GM18520 (cell line): ENCODE data around the gene IL13RA1.
A peak's percentile ranks its signal among the peaks of the same experiment; 100 is the strongest.
"Not testable (repeated sequence)": the region's sequence is repeated elsewhere in the genome, so short reads cannot be mapped to it uniquely, and the experiment has no call there.

ENCODE experiments used
- ATAC-seq: cut with Tn5 transposase; IDR thresholded peaks from one replicate; pipeline ENCODE4 v1.9.1; 2021; ENCODE audit not compliant: unreplicated experiment

IL13RA1 gene

DNA sequence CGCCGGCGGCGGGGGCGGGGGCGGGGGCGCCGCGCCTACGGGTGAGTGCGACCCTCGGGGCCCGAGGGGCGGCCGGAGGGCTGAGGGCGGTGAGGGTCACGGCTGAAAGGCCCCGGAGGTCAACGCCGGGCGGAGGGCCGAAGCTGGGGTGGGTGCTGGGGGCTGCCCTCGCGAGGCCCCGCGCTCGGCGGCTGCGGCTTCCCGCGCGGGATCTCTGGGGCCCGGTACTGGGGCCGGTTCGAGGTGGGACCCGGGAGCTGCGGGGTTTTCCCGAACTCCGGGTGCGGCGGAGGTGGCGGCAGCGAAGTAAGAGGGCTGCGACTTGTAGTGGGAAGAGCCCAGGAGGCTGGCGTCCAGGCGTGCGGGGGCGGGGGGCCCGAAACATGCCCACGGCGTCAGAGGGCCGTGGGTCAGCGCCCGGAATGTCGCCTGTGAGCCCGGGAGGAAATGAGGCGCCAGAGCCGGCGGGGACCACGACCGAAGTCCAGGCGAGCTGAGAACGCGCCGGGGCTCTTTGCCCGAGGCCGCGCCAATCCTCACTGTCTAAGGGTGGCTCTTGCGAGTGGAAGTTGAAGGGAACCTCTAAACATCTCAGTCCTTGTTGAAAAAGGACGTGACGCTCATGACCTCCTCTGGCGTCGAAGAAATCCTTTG lies 407 bp downstream of the IL13RA1 start:
- ATAC-seq = no peak

DNA sequence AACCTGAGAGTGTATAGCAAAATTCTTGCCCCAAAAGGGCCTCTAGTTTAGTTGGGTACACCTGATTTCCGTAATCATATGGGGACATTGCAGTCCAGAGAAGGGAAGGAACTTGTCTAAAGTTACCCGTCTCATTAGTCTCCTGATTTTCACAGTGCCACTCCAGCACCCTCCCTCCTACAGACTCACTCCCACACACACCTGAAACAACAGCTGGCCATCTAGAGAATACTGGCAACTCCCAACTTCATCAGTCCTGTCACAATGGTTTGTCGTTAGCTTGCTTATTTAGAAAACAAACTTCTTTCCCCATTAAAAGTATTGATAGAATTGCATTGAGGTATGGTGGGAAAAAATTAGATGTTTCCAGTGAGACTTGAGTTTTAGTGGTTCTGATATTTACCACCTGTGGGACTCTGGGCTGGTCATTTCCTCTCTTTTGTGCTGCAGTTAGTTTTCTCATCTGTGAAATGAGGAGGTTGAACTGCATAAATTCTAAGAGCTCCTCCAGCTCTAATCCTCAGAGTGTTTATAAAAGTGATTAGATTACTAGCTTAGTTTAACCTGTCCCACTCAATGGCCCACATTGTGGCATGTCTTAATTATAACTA lies 1.7 kb downstream of the IL13RA1 start:
- no peak for ATAC-seq

DNA sequence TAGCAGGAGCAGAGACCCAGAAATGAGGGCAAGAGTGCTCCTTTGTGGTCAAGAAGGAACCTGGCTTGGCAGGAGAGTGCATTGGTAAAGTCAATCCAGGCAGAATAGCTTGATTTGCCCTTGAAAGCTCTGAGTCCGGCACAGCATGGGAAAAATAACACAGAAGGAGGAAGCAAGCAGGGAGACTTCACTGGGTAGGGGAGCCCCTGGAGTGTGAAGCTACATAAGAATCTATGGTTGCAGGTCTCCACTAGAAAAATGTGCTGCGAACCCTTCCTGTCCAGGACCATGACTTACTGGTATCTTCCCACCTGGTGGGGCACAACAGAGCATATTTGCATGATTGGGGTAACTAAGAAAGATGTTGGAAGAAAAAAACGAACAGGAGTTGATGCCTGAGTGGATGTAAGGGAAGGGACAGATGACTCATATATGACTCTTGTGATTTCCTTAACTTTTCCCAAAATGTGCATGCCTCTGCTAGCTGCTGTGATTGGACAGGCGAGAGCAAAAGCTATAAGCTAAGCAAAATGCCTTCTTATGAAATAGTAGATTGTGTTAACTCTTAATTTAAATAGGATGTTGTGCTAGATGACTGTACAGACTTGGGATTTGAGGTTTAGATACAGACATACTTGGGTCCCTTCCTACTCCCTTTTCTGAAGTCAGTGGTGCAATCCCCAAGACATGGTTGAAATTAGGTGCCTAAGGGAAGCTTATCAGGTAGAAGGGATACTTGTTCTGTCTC lies 3.3 kb downstream of the IL13RA1 start:
- ATAC-seq = no peak

DNA sequence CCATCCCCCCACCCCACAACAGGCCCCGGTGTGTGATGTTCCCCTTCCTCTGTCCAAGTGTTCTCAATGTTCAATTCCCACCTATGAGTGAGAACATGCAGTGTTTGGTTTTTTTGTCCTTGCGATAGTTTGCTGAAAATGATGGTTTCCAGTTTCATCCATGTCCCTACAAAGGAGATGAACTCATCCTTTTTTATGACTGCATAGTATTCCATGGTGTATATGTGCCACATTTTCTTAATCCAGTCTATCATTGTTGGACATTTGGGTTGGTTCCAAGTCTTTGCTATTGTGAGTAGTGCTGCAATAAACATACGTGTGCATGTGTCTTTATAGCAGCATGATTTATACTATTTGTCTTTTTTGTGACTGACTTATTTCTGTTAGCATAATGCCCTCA lies 5.1 kb downstream of the IL13RA1 start:
- not testable (repeated sequence) for ATAC-seq

GRCh38 chrX:118734909-118735308 lies 7.5 kb downstream of the IL13RA1 start:
- no peak for ATAC-seq

DNA sequence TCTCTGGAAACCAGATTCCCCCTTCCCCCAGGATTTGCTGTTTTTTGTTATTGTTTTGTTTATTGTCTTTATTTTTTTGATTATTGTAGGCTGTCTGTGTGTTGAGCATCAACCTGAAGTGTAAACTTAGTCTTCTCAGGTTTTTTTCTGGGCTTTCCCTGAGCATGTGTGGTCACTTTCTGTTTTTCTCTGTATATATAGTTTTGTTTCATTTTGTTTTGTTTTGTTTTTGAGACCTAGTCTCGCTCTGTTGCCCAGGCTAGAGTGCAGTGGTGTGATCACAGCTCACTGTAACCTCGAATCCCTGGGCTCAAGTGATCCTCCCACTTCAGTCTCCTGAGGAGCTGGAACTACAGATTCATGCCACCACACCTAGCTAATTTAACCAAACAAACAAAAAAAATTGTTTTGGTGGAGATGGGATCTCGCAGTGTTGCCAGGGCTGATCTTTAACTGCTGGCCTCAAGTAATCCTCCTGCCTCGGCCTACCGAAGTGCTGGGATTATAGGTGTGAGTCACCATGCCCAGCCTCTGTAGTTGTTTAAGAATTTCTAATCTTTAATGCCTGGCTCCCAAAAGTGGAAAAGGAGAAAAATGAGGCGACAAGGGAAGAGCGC lies 9.1 kb downstream of the IL13RA1 start:
- ATAC-seq = peak; percentile 83

- ATAC-seq = no peak
Observed at GRCh38 chrX:118739577-118739976, 12.2 kb downstream of the IL13RA1 start.

GRCh38 chrX:118740276-118740889 lies 13.0 kb downstream of the IL13RA1 start:
- ATAC-seq = no peak

- ATAC-seq = no peak
Observed at GRCh38 chrX:118742176-118742575, 14.8 kb downstream of the IL13RA1 start.

DNA sequence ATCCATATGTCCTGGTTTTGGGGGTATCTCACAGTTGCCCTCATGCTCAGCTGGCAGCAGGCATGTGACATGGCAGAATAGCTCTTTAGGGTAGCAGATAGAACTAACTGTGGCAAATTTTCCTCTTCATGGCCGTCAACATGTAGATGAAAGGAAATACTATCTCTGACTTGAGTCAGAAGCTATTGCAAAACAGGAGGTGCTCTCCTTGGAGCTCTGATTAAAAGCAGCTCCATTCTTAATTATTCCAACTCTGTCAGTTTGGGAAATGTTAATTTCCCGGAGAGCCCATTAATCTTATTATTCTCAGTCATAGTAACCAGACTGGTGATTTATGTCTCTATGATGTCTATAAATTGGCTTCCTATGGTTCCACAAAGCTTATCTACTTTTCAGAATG lies 18.2 kb downstream of the IL13RA1 start:
- no peak for ATAC-seq

GRCh38 chrX:118751950-118752783 lies 24.8 kb downstream of the IL13RA1 start:
- ATAC-seq = peak; percentile 64

- no peak for ATAC-seq
Observed at GRCh38 chrX:118755633-118756032, 28.2 kb downstream of the IL13RA1 start.

DNA sequence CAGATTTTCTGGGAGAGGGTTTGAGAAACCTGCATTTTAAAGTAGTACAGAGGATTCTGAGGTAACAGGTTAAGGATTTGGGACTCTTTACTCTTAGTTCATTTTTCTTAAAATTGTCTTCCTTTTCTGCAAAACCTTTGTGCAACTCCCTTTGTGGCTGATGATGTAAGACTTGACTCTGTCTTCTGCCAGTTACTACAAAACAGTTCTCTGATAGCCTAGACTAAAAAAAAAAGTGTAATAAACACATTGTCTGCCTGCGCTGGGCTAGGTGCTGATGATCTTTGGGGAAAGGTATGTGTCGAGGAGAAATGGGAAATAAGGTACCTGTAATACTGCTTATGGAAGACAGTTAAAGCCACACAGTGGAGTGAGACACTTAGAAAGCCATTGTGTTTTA lies 28.7 kb downstream of the IL13RA1 start:
- ATAC-seq = no peak

DNA sequence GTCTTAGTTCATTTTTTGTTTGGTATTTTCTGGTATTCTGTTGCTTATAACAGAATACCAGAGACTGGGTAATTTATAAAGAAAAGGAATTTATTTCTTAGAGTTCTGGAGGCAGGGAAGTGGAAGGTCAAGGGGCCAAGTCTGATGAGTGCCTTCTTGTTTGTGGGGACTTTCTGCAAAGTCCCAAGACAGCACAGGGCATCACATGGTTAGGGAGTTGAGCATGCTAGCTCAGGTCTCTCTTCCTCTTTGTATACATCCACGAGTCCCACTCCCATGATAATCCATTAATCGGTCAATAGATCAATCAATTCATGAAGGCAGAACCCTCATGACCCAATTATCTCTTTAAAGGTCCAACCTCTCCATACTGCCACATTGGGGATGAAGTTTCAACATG lies 31.1 kb downstream of the IL13RA1 start:
- ATAC-seq = no peak

DNA sequence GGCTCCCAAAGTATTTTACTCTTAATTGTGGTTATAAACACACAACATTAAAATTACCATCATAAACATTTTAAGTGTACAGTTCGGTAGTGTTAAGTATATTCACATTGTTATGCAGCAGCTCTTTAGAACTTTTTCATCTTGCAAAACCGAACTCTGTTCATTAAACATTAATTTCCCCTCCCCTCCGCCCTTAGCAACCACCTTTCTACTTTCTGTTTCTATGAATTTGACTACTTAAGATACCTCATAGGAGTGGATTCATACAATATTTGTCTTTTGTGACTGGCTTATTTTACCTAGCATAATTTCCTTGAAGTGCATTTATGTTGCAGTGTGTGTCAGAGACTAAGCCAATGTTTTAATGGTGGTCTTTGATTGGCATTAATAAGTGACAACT lies 32.6 kb downstream of the IL13RA1 start:
- ATAC-seq = no peak

- no peak for ATAC-seq
Observed at GRCh38 chrX:118761939-118762707, 34.7 kb downstream of the IL13RA1 start.

DNA sequence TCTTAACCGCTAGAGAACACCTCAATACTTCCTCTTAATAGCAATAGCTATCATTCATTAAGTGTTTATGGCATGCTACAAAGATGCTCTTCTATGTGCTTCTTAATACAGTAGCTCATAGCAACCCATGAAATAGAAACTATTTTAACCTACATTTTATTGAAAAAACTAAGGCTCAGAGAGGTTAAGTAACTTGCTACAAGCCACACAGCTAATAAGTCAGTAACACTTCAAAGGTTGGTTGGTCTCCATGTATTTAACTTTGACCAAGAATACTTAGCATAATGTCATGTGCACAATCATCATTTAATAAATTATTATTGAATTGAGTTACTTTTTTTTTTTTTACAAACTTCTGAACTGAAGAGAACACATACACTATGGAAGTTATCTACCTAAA lies 36.1 kb downstream of the IL13RA1 start:
- ATAC-seq = no peak

- no peak for ATAC-seq
Observed at GRCh38 chrX:118764122-118764521, 36.7 kb downstream of the IL13RA1 start.

GRCh38 chrX:118770133-118770760 lies 42.8 kb downstream of the IL13RA1 start:
- ATAC-seq = no peak
